ENCODE data around the gene ADNP2.

The ADNP2 gene

DNA sequence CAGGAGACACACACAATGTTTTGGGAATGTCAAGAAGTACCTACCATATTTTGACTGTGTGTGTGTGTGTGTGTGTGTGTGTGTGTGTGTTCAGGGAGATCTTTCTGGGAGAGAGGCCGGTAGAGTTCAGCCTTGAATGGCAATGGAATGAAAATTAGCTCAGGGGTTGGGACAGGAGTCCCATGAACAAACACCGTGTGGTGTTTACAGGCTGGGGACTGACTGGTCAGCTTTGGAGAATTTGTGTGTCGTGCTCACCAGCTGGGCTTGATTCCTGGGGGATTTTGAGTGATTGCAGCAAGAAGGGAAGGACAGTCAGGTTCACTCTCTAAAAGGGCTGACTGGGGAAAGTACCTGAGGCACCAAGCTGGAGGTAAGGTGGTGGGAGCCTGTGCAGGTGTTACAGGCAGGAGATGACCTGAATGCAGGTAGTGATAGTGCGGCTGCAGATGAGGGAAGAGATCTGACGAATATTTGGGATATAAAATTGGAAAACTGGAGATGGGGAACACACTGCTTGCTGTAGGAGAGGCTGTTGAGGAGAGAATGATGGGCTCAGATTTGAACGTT lies 2.5 kb upstream of the ADNP2 start:
- DNase-seq (ENCODE audit: low read depth, low spot score): no peak

DNA sequence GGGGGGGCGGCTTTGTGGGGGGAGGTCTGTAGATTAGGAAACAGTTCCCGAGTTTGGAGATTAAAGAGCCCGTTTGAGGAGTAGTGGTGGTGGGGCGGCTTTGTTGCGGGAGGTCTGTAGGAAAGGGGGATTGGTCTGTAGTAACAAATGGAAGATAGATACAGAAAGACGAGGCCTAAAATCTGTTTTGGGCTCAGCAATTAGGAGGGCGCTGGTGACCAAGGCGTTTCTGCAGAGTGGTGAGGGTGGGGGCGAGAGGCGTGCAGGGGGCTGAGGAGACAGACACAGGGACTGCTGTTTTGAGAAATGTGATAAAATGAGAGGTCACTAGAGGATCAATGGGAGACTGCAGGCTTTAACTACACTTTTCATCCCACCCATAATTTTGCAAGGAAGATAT lies 1.6 kb upstream of the ADNP2 start:
- DNase-seq (ENCODE audit: low read depth, low spot score): no peak

DNA sequence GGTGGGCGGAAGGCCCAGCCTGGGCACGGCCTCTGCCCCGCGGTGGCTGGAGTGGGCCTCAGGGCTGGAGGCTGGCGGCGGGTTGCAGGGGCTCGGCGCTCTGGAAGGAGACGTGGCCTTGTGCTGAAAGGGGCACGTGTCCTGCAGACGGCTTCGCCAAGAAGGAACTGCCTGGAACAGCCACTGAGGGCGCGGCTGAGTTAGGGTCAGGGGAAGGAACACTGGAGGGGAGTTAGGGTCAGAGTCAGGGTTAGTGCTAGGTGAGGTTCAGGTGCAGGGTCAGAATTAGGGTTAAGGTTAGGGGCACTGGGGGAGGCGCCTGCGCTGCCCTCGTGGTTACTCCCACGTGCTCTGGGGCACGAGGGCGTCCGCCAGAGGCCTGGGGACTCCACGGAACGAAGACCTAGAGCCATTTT lies 933 bp upstream of the ADNP2 start:
- no peak for DNase-seq (ENCODE audit: low read depth, low spot score)

DNA sequence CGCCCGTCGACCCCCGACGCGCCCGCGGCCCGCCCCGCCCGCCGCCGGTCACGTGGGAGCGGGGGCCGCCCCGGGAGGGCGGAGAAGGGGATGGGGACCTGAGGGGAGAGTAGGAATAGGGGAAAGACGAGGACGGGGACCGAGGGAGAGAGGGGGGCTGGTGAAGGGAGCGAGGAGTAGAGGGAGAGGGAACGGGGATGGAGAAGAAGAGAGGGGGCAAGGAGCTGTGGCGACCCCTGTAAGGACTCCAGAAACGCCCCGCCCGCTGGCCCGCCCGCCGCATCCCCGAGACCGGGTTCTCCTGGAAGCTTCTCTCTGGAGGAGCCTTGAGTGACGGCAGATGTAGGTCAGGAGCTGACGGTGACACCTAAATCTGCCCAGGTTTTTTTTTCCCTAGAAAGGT lies 615 bp downstream of the ADNP2 start:
- peak; percentile 68 for DNase-seq (ENCODE audit: low read depth, low spot score)

DNA sequence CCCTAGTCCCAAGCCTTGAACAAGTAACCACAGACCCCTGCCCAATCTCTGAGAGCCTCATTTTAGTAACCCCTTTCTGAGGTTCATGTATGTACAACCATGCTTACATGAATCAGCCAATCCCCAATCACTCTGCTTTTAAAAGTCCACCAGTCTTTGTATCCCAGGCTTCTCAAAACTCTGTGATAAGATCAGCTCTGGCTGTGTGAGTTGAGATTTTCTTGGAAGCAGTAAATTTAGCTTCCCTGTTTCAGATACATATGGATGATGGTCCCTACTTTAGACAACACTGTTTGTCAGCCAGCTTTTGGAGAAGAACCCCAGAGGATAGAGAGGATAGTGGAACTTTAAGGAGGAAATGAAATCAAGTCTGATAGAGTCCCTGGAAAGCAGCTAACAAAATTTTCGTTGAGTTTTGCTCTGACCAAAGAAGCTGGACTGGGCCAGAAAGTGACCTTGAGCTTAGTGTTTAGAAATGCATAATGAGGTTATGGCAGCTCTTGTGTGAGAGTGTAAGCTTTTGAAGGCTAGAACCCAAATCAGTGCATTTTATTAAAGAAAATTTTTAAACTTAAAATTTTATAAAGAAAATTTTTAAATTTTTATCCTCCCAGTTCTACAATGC lies 3.7 kb downstream of the ADNP2 start:
- DNase-seq (ENCODE audit: low read depth, low spot score): no peak

DNA sequence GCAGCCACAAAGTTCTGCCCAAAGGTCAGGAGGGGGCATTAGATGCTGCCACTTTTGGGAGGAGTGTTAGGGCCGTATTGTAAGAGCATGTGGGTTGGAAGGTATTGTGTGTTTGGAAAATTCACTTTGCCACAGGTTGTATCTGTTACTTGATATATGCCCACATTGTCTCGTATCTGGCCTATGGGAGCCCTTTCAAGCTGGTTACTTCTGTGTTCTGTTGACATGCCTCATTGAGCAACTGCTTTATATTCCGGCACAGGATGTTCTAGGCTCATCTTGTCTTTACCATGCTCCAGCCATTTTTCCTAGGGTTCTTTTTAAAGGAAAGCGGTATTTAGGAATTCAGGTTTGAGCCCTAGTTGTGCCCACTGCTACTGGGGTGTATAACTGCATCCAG lies 6.0 kb downstream of the ADNP2 start:
- no peak for DNase-seq (ENCODE audit: low read depth, low spot score)

DNA sequence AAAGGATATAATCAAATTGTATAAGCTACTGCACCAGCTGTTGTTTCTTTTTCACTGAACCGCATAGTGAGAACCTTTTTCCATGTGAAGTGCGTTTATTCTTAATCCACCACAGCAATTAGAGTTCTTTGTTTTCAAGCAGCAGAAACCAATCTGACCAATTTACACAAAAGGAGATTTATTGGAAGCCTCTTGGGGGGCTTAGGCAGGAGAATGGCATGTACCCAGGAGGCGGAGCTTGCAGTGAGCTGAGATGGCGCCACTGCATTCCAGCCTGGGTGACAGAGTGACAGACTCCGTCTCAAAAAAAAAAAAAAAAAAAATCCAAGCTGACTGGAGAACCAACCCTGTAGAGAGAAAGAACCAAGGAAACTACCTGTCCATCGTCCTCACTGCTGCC lies 10.0 kb downstream of the ADNP2 start:
- peak; percentile 18 for DNase-seq (ENCODE audit: low read depth, low spot score)

DNA sequence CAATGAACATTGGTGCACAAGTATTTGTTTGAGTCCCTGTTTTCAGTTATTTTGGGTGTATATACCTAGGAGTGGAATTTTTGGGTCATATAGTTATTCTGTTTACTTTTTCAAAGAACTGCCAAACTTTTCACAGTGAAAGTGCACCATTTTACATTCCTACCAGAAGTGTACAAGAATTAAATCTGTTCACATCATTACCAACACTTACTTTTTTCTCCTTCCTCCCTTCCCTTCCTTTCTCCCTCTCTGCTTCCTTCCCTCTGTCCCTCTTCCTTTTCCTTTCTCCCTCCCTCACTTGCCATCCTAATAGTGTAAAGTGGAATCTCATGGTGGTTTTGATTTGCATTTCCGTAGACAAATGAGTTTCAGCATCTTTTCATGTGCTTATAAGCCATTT lies 11.9 kb downstream of the ADNP2 start:
- no peak for DNase-seq (ENCODE audit: low read depth, low spot score)

DNA sequence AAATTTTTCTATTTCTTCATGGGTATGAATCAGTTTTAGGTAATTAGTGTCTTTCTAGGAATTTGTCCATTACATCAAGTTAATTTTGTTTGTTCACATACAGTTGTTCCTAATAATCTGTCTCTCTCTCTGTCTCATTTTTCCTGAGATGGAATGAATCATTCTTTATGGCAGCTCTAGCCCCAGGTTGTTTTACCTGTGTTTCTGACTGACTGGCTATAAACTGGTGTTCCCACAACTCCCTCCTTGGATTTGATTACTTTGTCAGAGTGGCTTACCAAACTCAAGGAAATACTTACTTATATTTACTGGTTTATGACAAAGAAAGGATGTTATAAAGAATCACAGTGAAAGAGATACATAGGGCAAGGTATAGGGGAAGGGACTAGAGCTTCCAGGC lies 15.1 kb downstream of the ADNP2 start:
- DNase-seq (ENCODE audit: low read depth, low spot score): no peak

DNA sequence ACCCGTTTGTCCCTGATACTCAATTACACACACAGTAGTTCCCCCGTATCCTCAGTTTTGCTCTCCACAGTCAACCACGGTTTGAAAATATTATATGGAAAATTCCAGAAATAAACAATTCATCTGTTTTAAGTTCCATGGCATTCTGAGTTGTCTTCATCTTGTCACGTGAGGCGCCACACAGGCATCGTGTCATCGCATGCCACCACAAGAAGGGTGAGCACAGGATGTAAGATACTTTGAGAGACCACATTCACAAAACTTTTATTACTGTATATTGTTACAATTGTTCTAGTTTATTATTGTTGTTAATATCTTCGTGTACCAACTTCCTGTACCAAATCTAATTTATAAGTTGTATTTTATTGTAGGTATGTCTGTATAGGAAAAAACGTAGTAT lies 17.7 kb downstream of the ADNP2 start:
- no peak for DNase-seq (ENCODE audit: low read depth, low spot score)

DNA sequence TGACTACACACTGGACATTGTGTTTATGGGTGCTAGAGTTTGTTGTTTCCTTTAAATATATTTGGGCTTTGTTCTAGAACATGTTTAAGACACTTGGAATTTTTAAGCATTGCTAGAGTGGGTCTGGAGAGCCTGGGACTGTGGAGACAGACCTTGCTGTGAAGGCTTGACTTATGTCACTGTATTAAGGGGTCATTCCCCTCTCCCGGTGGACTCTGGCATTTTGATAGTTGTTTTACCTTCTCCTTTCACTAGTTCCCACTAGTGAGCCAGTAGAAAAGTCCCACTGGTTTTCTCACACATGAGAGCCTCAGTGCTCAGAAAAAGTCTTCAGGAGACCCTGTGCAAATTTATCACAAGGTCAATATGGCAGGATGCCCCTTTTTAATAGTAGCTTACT lies 18.6 kb downstream of the ADNP2 start:
- no peak for DNase-seq (ENCODE audit: low read depth, low spot score)

DNA sequence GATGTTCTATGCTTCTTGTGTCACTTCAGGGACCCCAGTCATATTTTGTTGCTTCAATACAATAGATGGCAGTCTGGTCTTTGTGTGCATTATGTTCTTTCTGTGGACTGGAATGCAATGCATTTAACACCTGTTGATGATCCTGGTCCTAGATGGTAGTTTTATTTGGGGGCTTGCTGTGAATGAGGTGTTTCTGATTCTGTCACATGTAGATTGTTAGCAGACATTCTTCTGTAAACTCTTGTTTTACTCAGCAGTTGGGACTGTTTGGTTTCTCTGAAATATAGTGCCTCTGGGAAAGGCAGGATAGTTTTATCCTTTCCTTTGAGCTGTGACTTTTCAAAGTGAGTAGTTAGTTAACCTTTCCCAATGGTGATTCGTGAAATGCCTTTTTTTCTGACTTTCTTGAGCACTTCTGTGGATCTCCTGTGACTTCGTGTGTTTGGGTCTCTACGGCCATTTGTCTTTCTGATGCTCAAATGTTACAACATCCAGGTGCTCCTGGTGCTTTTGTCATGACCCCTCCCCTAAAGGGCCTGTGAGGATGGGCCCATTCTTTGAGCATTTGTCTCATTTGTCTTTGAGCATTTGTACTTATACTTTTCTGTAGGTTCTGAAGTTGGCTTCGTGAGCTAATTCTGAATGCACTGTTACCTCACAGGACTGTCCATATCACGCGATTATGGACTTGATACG lies 20.8 kb downstream of the ADNP2 start:
- DNase-seq (ENCODE audit: low read depth, low spot score): no peak

DNA sequence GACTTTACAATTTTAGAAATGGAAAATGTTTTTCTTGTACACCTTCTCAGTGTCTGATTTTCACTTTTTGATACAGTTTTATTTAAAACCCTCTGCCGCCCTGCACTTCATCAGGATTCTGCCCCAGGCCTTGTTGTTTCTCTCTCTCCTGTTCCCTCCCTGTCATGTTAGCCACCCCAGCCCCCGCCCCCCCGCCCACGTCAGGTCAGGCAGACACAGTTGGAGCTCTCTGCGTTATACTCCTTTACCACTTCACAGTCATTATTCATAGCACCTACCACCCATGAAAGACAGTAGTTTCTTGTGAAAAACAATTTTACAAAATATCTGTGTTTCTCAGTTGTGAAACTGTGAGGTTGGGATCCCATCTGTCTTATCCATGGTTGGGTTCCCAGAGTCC lies 21.5 kb downstream of the ADNP2 start:
- DNase-seq (ENCODE audit: low read depth, low spot score): no peak

DNA sequence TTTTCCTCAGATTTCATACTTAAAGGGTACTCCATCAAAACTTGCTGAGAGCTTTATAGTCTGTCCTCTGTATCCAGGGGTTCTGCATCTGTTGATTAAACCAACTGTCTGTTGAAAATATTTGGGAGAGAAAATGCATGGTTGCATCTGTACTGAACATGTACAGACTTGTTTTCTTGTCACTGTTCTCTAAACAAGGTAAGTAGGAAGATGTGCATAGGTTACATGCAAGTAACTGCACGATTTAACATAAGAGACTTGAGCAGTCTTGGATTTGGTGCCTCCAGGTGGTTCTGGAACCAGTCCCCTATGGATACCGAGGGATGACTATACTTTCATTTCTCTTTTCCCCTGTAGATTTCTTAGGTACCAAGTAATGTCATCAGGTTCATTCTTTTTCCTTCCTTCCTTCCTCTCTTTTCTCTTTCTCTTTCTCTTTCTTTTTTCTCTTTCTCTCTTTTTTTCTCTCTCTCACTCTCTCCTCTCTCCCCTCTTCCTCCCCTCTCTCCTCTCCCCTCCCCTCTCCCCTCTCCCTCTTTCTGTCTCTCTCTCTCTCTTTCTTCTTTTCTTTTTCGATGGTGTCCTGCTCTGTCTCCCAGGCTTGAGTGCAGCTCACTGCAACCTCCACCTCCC lies 23.2 kb downstream of the ADNP2 start:
- no peak for DNase-seq (ENCODE audit: low read depth, low spot score)

DNA sequence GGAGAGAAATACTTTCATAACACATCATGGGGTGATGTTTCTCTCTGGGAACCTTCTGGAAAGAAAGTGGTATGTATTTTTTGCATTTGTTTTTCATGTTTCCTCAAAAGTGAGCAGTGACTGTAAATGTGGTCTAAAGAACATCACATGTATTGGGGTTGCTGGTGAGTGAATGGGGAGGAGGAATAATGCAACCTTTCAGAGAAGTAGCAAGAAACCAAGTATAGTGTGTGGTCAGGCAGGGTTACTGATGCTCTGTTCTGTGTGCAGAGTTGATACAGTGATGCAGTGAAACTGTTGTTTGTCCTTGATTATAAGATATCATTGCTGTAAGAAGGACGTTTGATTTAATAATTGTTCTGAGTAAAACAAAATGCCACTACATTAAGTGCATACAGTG lies 24.1 kb downstream of the ADNP2 start:
- DNase-seq (ENCODE audit: low read depth, low spot score): no peak

DNA sequence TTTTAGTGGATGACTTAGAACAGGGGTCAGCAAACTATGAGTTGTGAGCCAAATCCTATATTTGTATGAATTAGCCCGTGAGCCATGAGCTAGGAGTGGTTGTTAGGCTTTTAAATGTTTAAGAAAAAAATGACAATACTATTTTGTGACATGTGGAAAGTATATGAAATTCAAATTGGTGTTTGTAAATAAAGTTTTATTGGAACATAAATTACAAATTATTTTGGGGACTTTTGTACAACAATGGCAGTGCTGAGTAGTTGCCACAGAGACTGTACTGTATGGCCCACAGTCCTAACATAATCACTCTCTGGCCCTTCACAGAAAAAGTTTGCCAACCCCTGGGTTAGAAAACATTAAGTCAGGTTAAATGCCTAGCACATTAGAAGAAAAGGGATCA lies 26.1 kb downstream of the ADNP2 start:
- no peak for DNase-seq (ENCODE audit: low read depth, low spot score)

DNA sequence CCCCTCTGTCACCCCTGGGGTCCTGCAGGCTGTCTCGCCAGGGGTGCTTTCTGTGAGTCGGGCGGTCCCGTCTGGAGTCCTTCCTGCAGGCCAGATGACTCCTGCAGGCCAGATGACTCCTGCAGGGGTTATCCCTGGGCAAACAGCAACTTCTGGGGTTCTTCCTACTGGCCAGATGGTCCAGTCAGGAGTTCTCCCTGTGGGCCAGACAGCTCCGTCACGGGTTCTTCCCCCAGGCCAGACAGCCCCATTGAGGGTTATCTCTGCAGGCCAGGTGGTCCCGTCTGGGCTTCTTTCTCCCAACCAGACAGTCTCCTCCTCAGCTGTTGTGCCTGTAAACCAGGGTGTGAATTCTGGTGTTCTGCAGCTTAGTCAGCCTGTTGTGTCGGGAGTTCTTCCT lies 27.6 kb downstream of the ADNP2 start:
- no peak for DNase-seq (ENCODE audit: low read depth, low spot score)

DNA sequence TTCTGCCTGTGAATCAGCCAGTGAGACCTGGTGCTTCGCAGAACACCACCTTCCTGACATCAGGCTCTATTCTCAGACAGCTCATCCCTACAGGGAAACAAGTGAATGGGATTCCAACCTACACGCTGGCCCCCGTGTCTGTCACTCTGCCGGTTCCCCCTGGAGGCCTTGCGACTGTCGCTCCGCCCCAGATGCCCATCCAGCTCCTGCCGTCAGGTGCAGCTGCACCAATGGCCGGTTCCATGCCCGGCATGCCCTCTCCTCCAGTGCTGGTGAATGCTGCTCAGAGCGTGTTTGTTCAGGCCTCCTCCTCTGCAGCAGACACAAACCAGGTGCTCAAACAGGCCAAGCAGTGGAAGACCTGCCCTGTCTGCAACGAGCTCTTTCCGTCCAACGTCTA lies 28.1 kb downstream of the ADNP2 start:
- DNase-seq (ENCODE audit: low read depth, low spot score): no peak

DNA sequence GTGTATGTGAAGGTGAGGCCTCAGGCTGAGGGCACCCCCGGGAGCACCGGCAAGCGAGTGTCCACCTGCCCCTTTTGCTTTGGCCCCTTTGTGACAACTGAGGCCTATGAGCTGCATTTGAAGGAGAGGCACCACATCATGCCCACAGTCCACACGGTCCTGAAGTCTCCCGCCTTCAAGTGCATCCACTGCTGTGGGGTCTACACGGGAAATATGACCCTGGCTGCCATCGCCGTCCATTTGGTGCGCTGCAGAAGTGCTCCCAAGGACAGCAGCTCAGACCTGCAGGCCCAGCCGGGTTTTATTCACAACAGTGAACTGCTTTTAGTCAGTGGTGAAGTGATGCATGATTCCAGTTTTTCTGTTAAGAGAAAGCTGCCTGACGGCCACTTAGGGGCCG lies 28.9 kb downstream of the ADNP2 start:
- DNase-seq (ENCODE audit: low read depth, low spot score): no peak

DNA sequence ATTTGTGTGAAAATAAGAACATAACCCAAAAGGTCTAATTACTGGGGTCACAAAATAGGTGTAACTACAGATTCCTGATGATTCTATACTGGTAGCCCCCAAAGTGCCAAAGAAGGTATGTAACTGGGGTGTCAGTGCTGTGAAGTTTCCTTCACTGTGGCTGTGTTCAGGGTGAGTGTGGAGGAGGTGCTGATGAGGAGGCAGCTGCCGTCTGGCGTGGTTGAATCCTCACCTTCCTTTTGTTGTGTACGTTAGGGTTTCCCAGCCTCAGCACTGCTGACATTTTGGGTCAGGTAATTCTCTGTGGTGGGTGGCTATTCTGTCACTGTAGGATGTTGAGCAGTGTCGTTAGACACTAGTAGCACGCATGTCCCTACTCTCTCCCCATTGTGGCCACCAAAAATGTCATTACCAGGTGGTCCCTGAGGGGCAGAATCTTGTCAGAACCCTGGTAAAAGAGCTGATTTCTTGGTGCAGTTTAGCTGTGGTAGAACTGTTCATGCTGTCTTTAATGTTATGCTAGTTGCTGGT lies 31.5 kb downstream of the ADNP2 start:
- DNase-seq (ENCODE audit: low read depth, low spot score): no peak

DNA sequence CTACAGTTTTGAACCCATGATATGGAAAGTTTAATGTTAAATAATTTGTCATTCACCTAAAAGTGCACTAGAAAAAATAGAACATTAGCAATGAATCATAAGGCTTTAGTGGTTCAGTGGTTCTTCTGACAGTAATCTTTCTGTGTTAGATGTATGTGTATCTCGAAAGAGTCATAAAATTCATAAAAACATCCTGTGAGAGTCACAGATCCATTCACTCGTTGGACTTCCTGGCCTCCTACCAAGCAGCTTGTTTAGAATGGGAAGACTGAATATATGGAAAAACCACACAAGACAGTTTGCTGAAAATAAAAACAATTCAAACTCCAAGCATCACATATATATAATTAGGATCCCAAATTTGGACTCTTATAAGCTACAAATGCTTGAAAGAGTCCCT lies 34.8 kb downstream of the ADNP2 start:
- peak; percentile 10 for DNase-seq (ENCODE audit: low read depth, low spot score)

DNA sequence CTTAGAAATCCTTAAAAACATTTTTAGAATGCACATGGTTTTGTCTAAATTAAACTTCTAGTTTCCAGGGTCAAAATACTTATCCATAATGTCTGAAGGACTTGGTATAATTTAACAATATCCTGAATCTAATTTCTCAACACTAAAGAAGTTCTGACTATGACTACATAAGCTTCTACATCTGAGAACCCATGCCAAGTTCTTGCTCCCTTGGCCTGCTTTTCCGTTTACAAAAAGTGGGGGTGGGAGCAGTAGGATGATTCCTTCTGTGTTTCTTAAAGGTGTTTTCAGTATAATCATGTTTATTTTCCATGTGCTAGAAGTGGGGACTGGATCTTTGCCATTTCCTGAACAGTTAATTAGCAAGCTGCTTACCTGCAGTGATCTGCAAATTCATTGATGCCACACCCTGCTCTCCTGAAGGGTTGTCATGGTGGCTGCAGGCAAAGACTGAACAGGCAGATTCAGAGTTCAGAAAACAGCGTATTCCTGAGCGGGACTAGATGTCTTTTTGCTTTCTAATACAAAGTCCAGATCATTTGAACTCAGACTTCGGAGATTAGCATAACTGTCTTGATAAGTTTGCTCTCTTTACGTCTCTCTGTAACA lies 36.2 kb downstream of the ADNP2 start:
- no peak for DNase-seq (ENCODE audit: low read depth, low spot score)
